ENCODE results near the gene CCL1. TPM values are rescaled to one million over a fixed set of nuclear protein-coding genes. Genes with fewer than 3 reads are reported as not detected.
A peak's percentile ranks its signal among the peaks of the same experiment; 100 is the strongest.

Gene CCL1
- total and polyA plus RNA-seq, 7 donors: not detected

GRCh38 chr17:34364751-34365150 lies 1.7 kb upstream of the CCL1 start:
- no peak overlapping the region for H3K4me3 ChIP-seq
- no peaks in the 10 kb centered on the region for H3K4me1 ChIP-seq
- H3K9me3 ChIP-seq: no peaks in the 10 kb centered on the region
- no peaks in the 10 kb centered on the region for H3K36me3 ChIP-seq (ENCODE audit: insufficient read depth in 1 of 2, low read depth in 1 of 2)
- no peak overlapping the region for H3K27ac ChIP-seq
- no peak for ATAC-seq
- 85 to 91% (median 88%) methylated on average over 2 of the region's 2 CpGs for WGBS, 3 donors
- intact Hi-C loops (cut with DNase I): loop anchor here in 1 of 2 donors (5.0 kb wide), 1 partner anchor 587 kb away; no protein-coding TSS in a partner anchor
- H3K27me3 ChIP-seq (ENCODE audit: insufficient read depth in 3 of 3, low read length in 2 of 3): peaks cover 0 to 20% (median 0%) of the 10 kb centered on the region in 3 donors
- no peak for DNase-seq
- TF ChIP-seq CTCF (IDR thresholded peaks at IDR 0.05): no peak

GRCh38 chr17:34361478-34362061 lies 1.5 kb downstream of the CCL1 start:
- Histone ChIP-seq H3K4me3 (no peak overlapping the region), H3K27ac (no peak overlapping the region), H3K4me1 (no peaks in the 10 kb centered on the region), H3K36me3 (ENCODE audit: insufficient read depth in 1 of 2, low read depth in 1 of 2) (no peaks in the 10 kb centered on the region), H3K9me3 (no peaks in the 10 kb centered on the region), H3K27me3 (ENCODE audit: insufficient read depth in 3 of 3, low read length in 2 of 3) (peaks cover 0 to 16% (median 0%) of the 10 kb centered on the region in 3 donors)
- ATAC-seq: peak; percentile 76 to 92 (median 86)
- intact Hi-C loops (cut with DNase I): loop anchor here (1.0 to 5.0 kb wide), 3 partner anchors 161 to 584 kb away; no protein-coding TSS in a partner anchor
- peak; percentile 86 to 90 for DNase-seq
- peak; percentile 94 for TF ChIP-seq CTCF (IDR thresholded peaks at IDR 0.05)
- 15 to 19% (median 17%) methylated on average over 8 of the region's 8 CpGs for WGBS, 3 donors

- DNase-seq: no peak
- Histone ChIP-seq H3K27me3 (ENCODE audit: insufficient read depth in 3 of 3, low read length in 2 of 3) (peaks cover 0 to 16% (median 0%) of the 10 kb centered on the region in 3 donors), H3K4me3 (no peak overlapping the region), H3K36me3 (ENCODE audit: insufficient read depth in 1 of 2, low read depth in 1 of 2) (no peaks in the 10 kb centered on the region), H3K4me1 (no peaks in the 10 kb centered on the region), H3K27ac (no peak overlapping the region), H3K9me3 (no peaks in the 10 kb centered on the region)
- 72 to 77% (median 73%) methylated on average over 11 of the region's 11 CpGs for WGBS, 3 donors
- no peak for TF ChIP-seq CTCF (IDR thresholded peaks at IDR 0.05)
- no peak for ATAC-seq
- intact Hi-C loops (cut with DNase I): loop anchor here (1.0 to 5.0 kb wide), 3 partner anchors 160 to 583 kb away; no protein-coding TSS in a partner anchor
Observed at GRCh38 chr17:34360601-34361270, 2.3 kb downstream of the CCL1 start.

- peaks cover 4% of the 10 kb centered on the region for H3K9me3 ChIP-seq
- ATAC-seq (no peak), DNase-seq (no peak)
- TF ChIP-seq CTCF (IDR thresholded peaks at IDR 0.05): no peak
- H3K27me3 ChIP-seq (ENCODE audit: insufficient read depth in 3 of 3, low read length in 2 of 3): peaks cover 0 to 13% (median 0%) of the 10 kb centered on the region in 3 donors
- 89 to 98% (median 95%) methylated on average over 3 of the region's 3 CpGs for WGBS, 3 donors
- no peaks in the 10 kb centered on the region for H3K36me3 ChIP-seq (ENCODE audit: insufficient read depth in 1 of 2, low read depth in 1 of 2)
- H3K4me3 ChIP-seq: no peak overlapping the region
- intact Hi-C loops (cut with DNase I): loop anchor here in 1 of 2 donors (5.0 kb wide), 1 partner anchor 41 kb away; the partner anchor contains the start of gene CCL8
- no peak overlapping the region for H3K27ac ChIP-seq
- H3K4me1 ChIP-seq: no peaks in the 10 kb centered on the region
Observed at GRCh38 chr17:34358631-34359030, 4.4 kb downstream of the CCL1 start.
